Right lobe of liver (tissue), 4 donors: ENCODE measurements around the gene TMEM202.
"Not testable (repeated sequence)": the region's sequence is repeated elsewhere in the genome, so short reads cannot be mapped to it uniquely, and the experiment has no call there.

Experiments used
- CTCF ChIP-seq, 4 donors: fragments of 200-600 bp in 3 of 4; fragments of 450-650 bp in 1 of 4; IDR thresholded peaks; one replicate each; pipeline versions ENCODE4 v1.5.1 to v1.8.0; 2016 to 2022; ENCODE audit warnings: antibody characterized with exemption in 4 of 4, mild to moderate bottlenecking in 2 of 4
- POLR2A ChIP-seq: fragments of 450-650 bp; IDR thresholded peaks from one replicate; pipeline ENCODE4 v1.6.1; 2017; ENCODE audit warnings: antibody characterized with exemption, mild to moderate bottlenecking
- donor health status: DM: no; HTN: no; CAD: no.
- donor health status: DM: no; HTN: no; CAD: no.
- donor health status: DM: no; HTN: yes; CAD: no.

- not testable (repeated sequence) for TF ChIP-seq CTCF (IDR thresholded peaks at IDR 0.05); POLR2A
These were observed 15.2 kb downstream of the TMEM202 start for GRCh38 chr15:72413337-72413736.
